Stimulated activated naive CD8-positive, alpha-beta T cell treated with anti-CD3 and anti-CD28 coated beads, Interleukin-15, amount 100 ng/mL, for 72 hours (primary cell): ENCODE measurements around the gene ZNF354C.

Experiments used
- ATAC-seq: fragments of 150-1000 bp; cut with Tn5 transposase; 2 replicates; pipeline ENCODE4 v1.10.0; 2021; ENCODE audit warnings: mild to moderate bottlenecking, moderate library complexity
- DNase-seq, 2 donors: peaks; one replicate each; pipeline ENCODE4 v3.0.0; 2021 to 2022
- H3K27ac Mint-ChIP-seq, 2 donors: one replicate each; pipeline ENCODE4 v1.8.0; 2022; ENCODE audit warnings: mild to moderate bottlenecking in 2 of 2, mixed read lengths in 2 of 2, moderate library complexity in 2 of 2
- H3K27me3 Mint-ChIP-seq: one replicate; pipeline ENCODE4 v1.8.0; 2022; ENCODE audit warnings: mixed read lengths
- H3K4me1 Mint-ChIP-seq: one replicate; pipeline ENCODE4 v1.8.0; 2022; ENCODE audit warnings: mild to moderate bottlenecking, mixed read lengths
- H3K4me3 Mint-ChIP-seq, 2 donors: one replicate each; pipeline ENCODE4 v1.8.0; 2022; ENCODE audit warnings: mild to moderate bottlenecking in 2 of 2, mixed read lengths in 2 of 2, moderate library complexity in 1 of 2
- H3K9me3 Mint-ChIP-seq, 2 donors: one replicate each; pipeline ENCODE4 v1.8.0; 2022; ENCODE audit warnings: mixed read lengths in 2 of 2

ZNF354C gene

GRCh38 chr5:179121667-179122111 is 61.5 kb downstream of the ZNF354C start:
- no peaks in the 10 kb centered on the region for H3K4me1 Mint-ChIP-seq
- DNase-seq: no peak
- no peak overlapping the region for H3K27ac Mint-ChIP-seq
- H3K27me3 Mint-ChIP-seq: no peaks in the 10 kb centered on the region
- peaks cover 0 to 12% of the 10 kb centered on the region in 2 donors for H3K9me3 Mint-ChIP-seq
- H3K4me3 Mint-ChIP-seq: no peak overlapping the region
- no peak for ATAC-seq

GRCh38 chr5:179122411-179123108 is 62.4 kb downstream of the ZNF354C start:
- Mint-ChIP-seq H3K9me3 (peaks cover 0 to 5% of the 10 kb centered on the region in 2 donors), H3K27me3 (no peaks in the 10 kb centered on the region), H3K4me3 (no peak overlapping the region), H3K4me1 (no peaks in the 10 kb centered on the region), H3K27ac (no peak overlapping the region)
- ATAC-seq (no peak), DNase-seq (no peak)

DNA sequence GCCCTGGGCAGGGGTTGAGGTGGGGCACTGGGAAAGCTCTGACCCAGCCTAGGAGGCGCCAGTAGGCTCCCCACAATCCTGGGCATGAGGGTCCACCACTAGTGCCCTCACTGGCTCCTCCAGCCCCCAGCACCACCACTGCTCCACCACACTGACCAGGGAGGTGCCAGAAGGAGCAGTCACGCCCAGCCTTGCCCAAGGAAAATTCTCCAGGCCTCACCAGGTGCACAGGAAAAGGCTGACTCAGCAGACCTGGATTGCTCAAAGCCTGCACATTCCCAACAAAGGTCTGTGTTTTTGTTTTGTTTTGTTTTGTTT is 62.9 kb downstream of the ZNF354C start:
- Mint-ChIP-seq H3K27me3 (no peaks in the 10 kb centered on the region), H3K9me3 (peaks cover 0 to 5% of the 10 kb centered on the region in 2 donors)
- no peak for DNase-seq

GRCh38 chr5:179123491-179124272 is 63.5 kb downstream of the ZNF354C start:
- Mint-ChIP-seq H3K4me1 (no peaks in the 10 kb centered on the region), H3K9me3 (peaks cover 0 to 5% of the 10 kb centered on the region in 2 donors), H3K4me3 (no peak overlapping the region), H3K27me3 (no peaks in the 10 kb centered on the region), H3K27ac (no peak overlapping the region)
- no peak for ATAC-seq
- no peak for DNase-seq

More for the DNA sequence above, 62.9 kb downstream of the ZNF354C start:
- ATAC-seq: no peak
- H3K4me1 Mint-ChIP-seq: no peaks in the 10 kb centered on the region
- H3K4me3 Mint-ChIP-seq: no peak overlapping the region
- no peak overlapping the region for H3K27ac Mint-ChIP-seq

DNA sequence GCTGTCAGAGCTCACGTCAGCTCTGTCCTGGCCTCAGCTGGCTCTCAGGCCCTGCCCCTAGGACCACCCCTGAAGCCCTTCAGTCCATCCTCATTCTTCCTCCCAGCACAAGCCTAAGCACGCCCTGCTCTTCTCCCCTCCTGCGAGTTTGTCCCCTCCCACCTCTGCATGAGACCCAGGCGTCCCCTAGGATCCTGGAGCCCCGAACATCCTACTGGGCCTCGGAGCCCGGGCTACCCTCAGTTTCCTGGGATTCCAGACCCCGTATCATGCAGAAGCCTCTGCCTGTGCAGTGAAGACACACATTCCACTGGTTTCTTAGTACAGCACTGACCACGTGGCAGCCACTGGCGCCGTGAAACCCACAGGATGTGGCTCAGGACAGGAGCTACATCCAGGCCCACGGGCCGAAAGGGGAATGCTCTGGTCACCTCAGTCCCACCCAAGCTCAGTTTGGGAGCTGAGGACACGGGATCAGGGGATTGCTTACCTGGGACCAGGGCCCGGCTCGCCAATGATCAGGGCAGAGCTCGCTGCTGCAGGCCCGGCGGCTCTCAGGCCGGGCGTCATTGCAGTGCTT is 64.2 kb downstream of the ZNF354C start:
- no peak overlapping the region for H3K27ac Mint-ChIP-seq
- ATAC-seq (no peak), DNase-seq (no peak)
- H3K4me3 Mint-ChIP-seq: no peak overlapping the region
- H3K9me3 Mint-ChIP-seq: peaks cover 0 to 5% of the 10 kb centered on the region in 2 donors
- no peaks in the 10 kb centered on the region for H3K4me1 Mint-ChIP-seq
- H3K27me3 Mint-ChIP-seq: no peaks in the 10 kb centered on the region

- ATAC-seq: no peak
- Mint-ChIP-seq H3K4me1 (no peaks in the 10 kb centered on the region), H3K27me3 (no peaks in the 10 kb centered on the region), H3K4me3 (no peak overlapping the region), H3K27ac (peak overlapping the region in 1 of 2 donors; percentile 80), H3K9me3 (peaks cover 0 to under 1% of the 10 kb centered on the region in 2 donors)
- peak in 1 of 2 donors; percentile 5 for DNase-seq
Measured at GRCh38 chr5:179124853-179125788, 64.9 kb downstream of the ZNF354C start.

DNA sequence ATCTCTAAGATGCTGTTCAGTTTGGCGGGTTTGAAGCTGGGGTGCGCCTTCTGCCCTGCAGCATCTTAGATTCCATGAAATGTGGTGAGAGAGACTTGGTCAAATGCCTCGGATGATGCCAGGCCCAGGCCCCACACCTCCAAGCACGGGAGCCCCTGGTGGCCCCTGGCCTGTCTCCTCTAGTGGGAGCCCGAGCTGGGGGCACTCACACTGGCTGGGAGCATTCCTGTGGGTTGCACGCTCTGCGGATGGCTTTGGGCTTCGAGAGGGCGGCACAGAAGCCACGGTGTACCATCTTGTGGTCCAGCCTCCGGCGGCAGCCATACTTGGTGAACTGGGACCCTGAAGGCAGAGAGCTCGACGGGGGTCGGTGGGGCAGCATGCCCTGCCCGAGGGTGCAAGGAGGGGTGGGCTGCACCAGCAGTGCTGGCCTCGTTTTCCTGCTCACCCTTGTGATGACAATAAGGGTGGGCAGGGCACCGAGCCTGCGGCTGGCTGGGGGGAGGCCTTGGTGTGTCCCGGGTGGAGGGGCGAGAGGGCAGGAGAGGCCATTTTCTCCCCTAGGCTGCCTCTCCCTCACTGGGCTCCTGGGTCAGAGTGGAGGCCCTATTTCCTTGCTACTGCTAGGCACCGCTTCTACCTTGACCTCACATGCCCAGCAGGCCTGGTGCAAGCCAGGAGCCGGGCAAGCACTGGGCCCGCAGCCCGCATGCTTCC is 65.8 kb downstream of the ZNF354C start:
- Mint-ChIP-seq H3K27ac (no peak overlapping the region), H3K4me3 (no peak overlapping the region), H3K27me3 (no peaks in the 10 kb centered on the region), H3K9me3 (no peaks in the 10 kb centered on the region), H3K4me1 (no peaks in the 10 kb centered on the region)
- DNase-seq (peak in 1 of 2 donors; percentile 6), ATAC-seq (no peak)

DNA sequence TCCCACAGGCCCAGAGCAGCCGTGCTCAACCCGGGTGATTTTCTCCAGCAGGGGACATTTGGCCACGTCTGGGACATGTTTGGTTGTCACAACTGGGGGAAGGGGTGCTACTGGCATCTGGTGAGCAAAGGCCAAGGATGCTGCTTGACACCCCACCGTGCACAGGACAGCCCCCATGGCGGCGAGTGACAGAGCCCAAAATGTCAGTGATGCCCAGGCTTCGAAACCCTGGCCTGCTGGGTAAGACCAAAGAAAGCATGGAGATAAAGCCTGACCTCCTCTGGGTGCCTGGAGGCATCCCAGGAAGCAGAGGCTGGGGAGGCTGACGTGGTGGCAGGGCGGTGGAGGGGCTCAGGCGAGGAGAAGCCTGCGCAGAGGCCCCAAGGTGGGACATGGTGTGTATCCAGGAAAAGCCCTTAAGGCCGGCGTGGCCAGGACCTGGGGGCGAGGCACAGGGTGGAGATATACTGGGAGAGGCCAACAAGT is 66.4 kb downstream of the ZNF354C start:
- peak overlapping the region in 1 of 2 donors; percentile 86 for H3K27ac Mint-ChIP-seq
- DNase-seq (peak in 1 of 2 donors; percentile 4), ATAC-seq (no peak)
- H3K4me3 Mint-ChIP-seq: no peak overlapping the region
- no peaks in the 10 kb centered on the region for H3K27me3 Mint-ChIP-seq
- H3K4me1 Mint-ChIP-seq: no peaks in the 10 kb centered on the region
- no peaks in the 10 kb centered on the region for H3K9me3 Mint-ChIP-seq

GRCh38 chr5:179127136-179128040 is 67.2 kb downstream of the ZNF354C start:
- no peaks in the 10 kb centered on the region for H3K27me3 Mint-ChIP-seq
- no peaks in the 10 kb centered on the region for H3K4me1 Mint-ChIP-seq
- no peaks in the 10 kb centered on the region for H3K9me3 Mint-ChIP-seq
- ATAC-seq (no peak), DNase-seq (peak in 1 of 2 donors; percentile 3)
- H3K4me3 Mint-ChIP-seq: no peak overlapping the region
- H3K27ac Mint-ChIP-seq: peak overlapping the region in 1 of 2 donors; percentile 86

GRCh38 chr5:179128041-179128365 is 67.8 kb downstream of the ZNF354C start:
- H3K4me1 Mint-ChIP-seq: no peaks in the 10 kb centered on the region
- H3K27me3 Mint-ChIP-seq: no peaks in the 10 kb centered on the region
- DNase-seq (no peak), ATAC-seq (no peak)
- H3K4me3 Mint-ChIP-seq: no peak overlapping the region
- H3K27ac Mint-ChIP-seq: no peak overlapping the region
- no peaks in the 10 kb centered on the region for H3K9me3 Mint-ChIP-seq

GRCh38 chr5:179128976-179129375 is 68.8 kb downstream of the ZNF354C start:
- no peak for ATAC-seq
- no peaks in the 10 kb centered on the region for H3K4me1 Mint-ChIP-seq
- H3K27ac Mint-ChIP-seq: no peak overlapping the region

DNA sequence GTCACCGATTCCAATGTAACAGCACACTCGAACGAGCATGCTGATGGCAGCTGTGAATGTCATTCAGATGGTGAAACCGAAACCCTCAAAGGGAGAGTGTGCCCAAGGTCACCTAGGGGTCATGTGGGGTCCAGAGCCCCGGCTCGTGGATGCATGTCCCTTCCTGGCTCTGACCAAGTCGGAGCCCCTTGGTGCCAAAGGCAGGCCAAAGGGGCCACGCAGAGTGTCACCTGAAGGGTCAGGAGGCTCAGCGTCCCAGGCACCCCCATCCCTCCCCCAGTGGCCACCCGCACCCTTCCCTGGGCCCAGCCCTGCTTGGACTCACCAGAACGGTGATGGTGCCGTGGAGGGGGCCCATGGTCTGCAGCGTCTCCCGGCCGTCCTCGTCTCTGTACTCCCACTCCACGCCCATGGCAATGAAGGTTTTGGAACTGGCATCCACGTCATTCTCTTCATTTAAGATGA is 69.5 kb downstream of the ZNF354C start:
- ATAC-seq: no peak

More at GRCh38 chr5:179128976-179129375, 68.8 kb downstream of the ZNF354C start:
- no peaks in the 10 kb centered on the region for H3K27me3 Mint-ChIP-seq
- no peak overlapping the region for H3K4me3 Mint-ChIP-seq
- DNase-seq: no peak
- H3K9me3 Mint-ChIP-seq: no peaks in the 10 kb centered on the region

DNA sequence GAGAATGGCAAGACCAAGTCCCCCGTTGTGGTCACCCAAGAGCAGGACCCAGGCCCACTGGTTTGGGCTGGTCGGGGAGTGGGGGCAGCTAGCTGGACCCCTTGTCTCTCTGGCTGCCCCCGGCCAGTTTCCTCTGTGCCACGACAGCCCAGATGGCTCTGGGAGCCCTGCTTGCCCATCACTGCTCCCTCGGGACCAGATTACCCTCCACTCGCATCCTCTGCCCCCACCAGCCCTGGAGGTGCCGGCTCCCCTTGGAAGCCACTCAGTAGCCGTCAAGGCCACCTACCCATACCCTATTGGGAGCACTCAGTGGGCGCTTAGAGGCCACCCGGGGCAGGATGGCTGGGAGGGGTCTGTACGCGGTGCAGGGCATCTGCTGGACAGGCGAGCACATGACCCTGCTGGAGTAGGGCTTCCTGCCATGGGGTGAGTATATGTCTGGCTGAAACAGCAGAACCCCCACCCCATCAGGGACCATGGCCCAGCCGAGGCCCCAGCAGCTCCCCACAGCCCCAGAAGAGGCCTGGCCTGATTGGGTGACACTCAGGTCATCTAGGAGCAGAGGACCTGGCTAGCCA is 70.0 kb downstream of the ZNF354C start:
- Mint-ChIP-seq H3K9me3 (no peaks in the 10 kb centered on the region), H3K4me1 (no peaks in the 10 kb centered on the region), H3K27me3 (no peaks in the 10 kb centered on the region)

More for the DNA sequence above, 69.5 kb downstream of the ZNF354C start:
- no peak for DNase-seq
- no peaks in the 10 kb centered on the region for H3K9me3 Mint-ChIP-seq
- no peak overlapping the region for H3K4me3 Mint-ChIP-seq
- no peaks in the 10 kb centered on the region for H3K4me1 Mint-ChIP-seq
- H3K27me3 Mint-ChIP-seq: no peaks in the 10 kb centered on the region
- H3K27ac Mint-ChIP-seq: peak overlapping the region in 1 of 2 donors; percentile 44

More for the DNA sequence above, 70.0 kb downstream of the ZNF354C start:
- no peak for DNase-seq
- no peak overlapping the region for H3K4me3 Mint-ChIP-seq
- ATAC-seq: no peak
- H3K27ac Mint-ChIP-seq: no peak overlapping the region
